GM21717 (cell line): ENCODE results near the gene SHC4.
A peak's percentile ranks its signal among the peaks of the same experiment; 100 is the strongest.
"Not testable (repeated sequence)": the region's sequence is repeated elsewhere in the genome, so short reads cannot be mapped to it uniquely, and the experiment has no call there.

Experiments used
- ATAC-seq: cut with Tn5 transposase; IDR thresholded peaks from one replicate; pipeline ENCODE4 v1.9.1; 2021; ENCODE audit warnings: mild to moderate bottlenecking, moderate library complexity; ENCODE audit not compliant: unreplicated experiment

SHC4 gene

GRCh38 chr15:48963524-48964113 lies at the start of gene SHC4:
TSS of gene SHC4 (minus strand) at chr15:48963919. CDS start at chr15:48963015, 904 bp downstream.
- ATAC-seq = no peak

- no peak for ATAC-seq
Measured at GRCh38 chr15:48999314-48999713, 35.6 kb upstream of the SHC4 start.

- no peak for ATAC-seq
Measured at GRCh38 chr15:48996276-48996675, 32.6 kb upstream of the SHC4 start.

- no peak for ATAC-seq
Measured at GRCh38 chr15:48993380-48993779, 29.7 kb upstream of the SHC4 start.

- no peak for ATAC-seq
Measured at GRCh38 chr15:48992545-48992944, 28.8 kb upstream of the SHC4 start.

- no peak for ATAC-seq
Measured at GRCh38 chr15:48992096-48992495, 28.4 kb upstream of the SHC4 start.

GRCh38 chr15:48989170-48989569 lies 25.5 kb upstream of the SHC4 start:
- ATAC-seq = no peak

GRCh38 chr15:48987142-48987541 lies 23.4 kb upstream of the SHC4 start:
- no peak for ATAC-seq

- no peak for ATAC-seq
Measured at GRCh38 chr15:48986240-48986639, 22.5 kb upstream of the SHC4 start.

GRCh38 chr15:48985516-48985915 lies 21.8 kb upstream of the SHC4 start:
- no peak for ATAC-seq

- ATAC-seq = no peak
Measured at GRCh38 chr15:48984811-48985352, 21.2 kb upstream of the SHC4 start.

- no peak for ATAC-seq
Measured at GRCh38 chr15:48984021-48984710, 20.4 kb upstream of the SHC4 start.

GRCh38 chr15:48983300-48983699 lies 19.6 kb upstream of the SHC4 start:
- ATAC-seq = no peak

- no peak for ATAC-seq
Measured at GRCh38 chr15:48981941-48982340, 18.2 kb upstream of the SHC4 start.

GRCh38 chr15:48978638-48979037 lies 14.9 kb upstream of the SHC4 start:
- no peak for ATAC-seq

- no peak for ATAC-seq
Measured at GRCh38 chr15:48976444-48977088, 12.8 kb upstream of the SHC4 start.

GRCh38 chr15:48975472-48976419 lies 12.0 kb upstream of the SHC4 start:
- peak; percentile 93 for ATAC-seq

GRCh38 chr15:48974882-48975281 lies 11.2 kb upstream of the SHC4 start:
- ATAC-seq = no peak

GRCh38 chr15:48972750-48973503 lies 9.2 kb upstream of the SHC4 start:
- ATAC-seq = no peak

- ATAC-seq = not testable (repeated sequence)
Measured at GRCh38 chr15:48970926-48971325, 7.2 kb upstream of the SHC4 start.
